Activated naive CD8-positive, alpha-beta T cell treated with anti-CD3 and anti-CD28 coated beads, Interleukin-2, amount 50 U/mL, for 24 hours (primary cell): ENCODE data around the gene DCUN1D3.
A peak's percentile ranks its signal among the peaks of the same experiment; 100 is the strongest.
"Not testable (repeated sequence)": the region's sequence is repeated elsewhere in the genome, so short reads cannot be mapped to it uniquely, and the experiment has no call there.

ENCODE experiments used
- ATAC-seq: fragments of 150-1000 bp; cut with Tn5 transposase; one replicate; pipeline ENCODE4 v1.10.0; 2021
- DNase-seq: peaks from one replicate; pipeline ENCODE4 v3.0.0; 2021
- H3K27ac Mint-ChIP-seq: one replicate; pipeline ENCODE4 v1.8.0; 2021; ENCODE audit warnings: mild to moderate bottlenecking, mixed read lengths
- H3K27me3 Mint-ChIP-seq: one replicate; pipeline ENCODE4 v1.8.0; 2021; ENCODE audit warnings: mixed read lengths
- H3K36me3 Mint-ChIP-seq: one replicate; pipeline ENCODE4 v1.8.0; 2021; ENCODE audit warnings: low read depth, mixed read lengths
- H3K4me1 Mint-ChIP-seq: one replicate; pipeline ENCODE4 v1.8.0; 2021; ENCODE audit warnings: mixed read lengths
- H3K4me3 Mint-ChIP-seq: one replicate; pipeline ENCODE4 v1.8.0; 2021; ENCODE audit warnings: mild to moderate bottlenecking, moderate library complexity, mixed read lengths
- H3K9me3 Mint-ChIP-seq: one replicate; pipeline ENCODE4 v1.8.0; 2021; ENCODE audit warnings: mixed read lengths

Gene DCUN1D3

DNA sequence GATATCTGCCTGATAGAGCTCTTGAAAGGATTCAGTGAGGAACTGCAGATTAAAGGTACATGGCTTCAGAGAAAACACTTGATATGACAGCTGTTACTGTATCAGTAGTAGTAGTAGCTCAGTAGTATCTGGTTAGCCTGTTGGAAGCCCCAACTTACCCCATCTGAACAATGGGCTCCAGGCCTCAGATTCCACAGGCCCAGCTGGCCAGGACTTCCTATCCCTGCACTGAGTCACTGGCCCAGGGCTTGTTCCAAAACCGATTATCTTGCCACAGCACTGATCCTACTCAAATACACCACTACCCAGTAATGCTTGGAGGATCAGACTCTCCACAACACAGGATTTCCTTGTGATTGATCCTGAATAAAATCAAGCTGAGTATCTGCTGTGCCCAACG lies 32.6 kb downstream of the DCUN1D3 start:
- ATAC-seq (no peak), DNase-seq (no peak)
- no peaks in the 10 kb centered on the region for H3K9me3 Mint-ChIP-seq
- no peak overlapping the region for H3K27ac Mint-ChIP-seq
- peaks cover 4% of the 10 kb centered on the region for H3K36me3 Mint-ChIP-seq
- H3K4me3 Mint-ChIP-seq, result no peak overlapping the region
- peaks cover 37% of the 10 kb centered on the region for H3K4me1 Mint-ChIP-seq
- no peaks in the 10 kb centered on the region for H3K27me3 Mint-ChIP-seq

GRCh38 chr16:20866801-20867200 lies 33.4 kb downstream of the DCUN1D3 start:
- ATAC-seq (no peak), DNase-seq (no peak)
- no peaks in the 10 kb centered on the region for H3K27me3 Mint-ChIP-seq
- H3K4me3 Mint-ChIP-seq, result no peak overlapping the region
- H3K36me3 Mint-ChIP-seq, result peaks cover 6% of the 10 kb centered on the region
- H3K9me3 Mint-ChIP-seq, result no peaks in the 10 kb centered on the region
- no peak overlapping the region for H3K27ac Mint-ChIP-seq
- H3K4me1 Mint-ChIP-seq, result peaks cover 29% of the 10 kb centered on the region

DNA sequence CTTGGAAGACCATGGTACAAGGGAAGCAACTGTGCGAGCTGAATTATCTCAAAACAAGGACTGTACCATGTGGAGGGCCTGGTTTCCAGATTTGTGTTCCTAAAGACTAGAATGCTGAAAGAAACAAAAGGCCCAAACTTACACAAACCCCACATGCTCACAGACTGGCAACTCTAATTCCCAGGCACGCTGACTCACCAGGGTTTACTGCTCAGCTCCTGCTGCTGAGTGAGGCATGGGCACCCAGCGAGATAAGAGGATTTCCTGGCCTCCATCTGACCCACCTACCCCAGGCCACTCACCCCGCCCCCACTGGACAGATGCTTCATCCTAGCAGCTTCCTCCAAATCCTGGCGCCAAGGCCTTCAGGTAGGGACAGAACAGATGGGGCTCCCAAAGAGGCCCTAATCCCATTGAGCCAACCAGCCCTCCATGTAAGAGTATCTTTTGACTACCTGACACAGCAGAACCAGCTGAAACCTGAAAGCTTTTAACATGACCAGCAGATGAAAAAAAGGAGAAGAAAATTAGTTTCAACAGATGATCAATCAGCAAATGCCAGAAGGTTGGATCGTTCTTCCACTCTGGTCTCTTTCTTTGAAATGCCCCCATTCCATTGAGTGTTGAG lies 33.9 kb downstream of the DCUN1D3 start:
- peak overlapping the region; percentile 43 for H3K27ac Mint-ChIP-seq
- peak; percentile 10 for DNase-seq
- peaks cover 29% of the 10 kb centered on the region for H3K4me1 Mint-ChIP-seq

GRCh38 chr16:20865420-20866131 lies 34.6 kb downstream of the DCUN1D3 start:
- Mint-ChIP-seq H3K27me3 (no peaks in the 10 kb centered on the region), H3K9me3 (no peaks in the 10 kb centered on the region), H3K27ac (peak overlapping the region; percentile 43), H3K4me1 (peaks cover 29% of the 10 kb centered on the region), H3K36me3 (peaks cover 7% of the 10 kb centered on the region), H3K4me3 (no peak overlapping the region)
- ATAC-seq, result peak; percentile 43
- DNase-seq, result no peak

More for the DNA sequence above, 33.9 kb downstream of the DCUN1D3 start:
- Mint-ChIP-seq H3K9me3 (no peaks in the 10 kb centered on the region), H3K27me3 (no peaks in the 10 kb centered on the region), H3K4me3 (no peak overlapping the region), H3K36me3 (peaks cover 7% of the 10 kb centered on the region)
- peak; percentile 52 for ATAC-seq

DNA sequence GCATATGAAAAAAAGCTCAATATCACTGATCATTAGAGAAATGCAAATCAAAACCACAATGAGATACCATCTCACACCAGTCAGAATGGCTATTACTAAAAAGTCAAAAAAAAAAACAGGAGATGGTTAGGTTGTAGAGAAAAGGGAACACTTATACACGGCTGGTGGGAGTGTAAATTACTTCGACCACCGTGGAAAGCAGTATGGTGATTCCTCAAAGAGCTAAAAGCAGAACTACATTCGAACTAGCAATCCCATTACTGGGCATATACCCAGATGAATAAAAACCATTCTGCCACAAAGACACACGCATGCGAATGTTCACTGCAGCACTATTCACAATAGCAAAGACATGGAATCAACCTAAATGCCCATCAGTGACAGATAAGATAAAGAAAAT lies 35.8 kb downstream of the DCUN1D3 start:
- H3K4me1 Mint-ChIP-seq, result peaks cover 28% of the 10 kb centered on the region
- ATAC-seq, H3K9me3 Mint-ChIP-seq, H3K27ac Mint-ChIP-seq, H3K27me3 Mint-ChIP-seq, DNase-seq, H3K4me3 Mint-ChIP-seq: not testable (repeated sequence)
- peaks cover 15% of the 10 kb centered on the region for H3K36me3 Mint-ChIP-seq

DNA sequence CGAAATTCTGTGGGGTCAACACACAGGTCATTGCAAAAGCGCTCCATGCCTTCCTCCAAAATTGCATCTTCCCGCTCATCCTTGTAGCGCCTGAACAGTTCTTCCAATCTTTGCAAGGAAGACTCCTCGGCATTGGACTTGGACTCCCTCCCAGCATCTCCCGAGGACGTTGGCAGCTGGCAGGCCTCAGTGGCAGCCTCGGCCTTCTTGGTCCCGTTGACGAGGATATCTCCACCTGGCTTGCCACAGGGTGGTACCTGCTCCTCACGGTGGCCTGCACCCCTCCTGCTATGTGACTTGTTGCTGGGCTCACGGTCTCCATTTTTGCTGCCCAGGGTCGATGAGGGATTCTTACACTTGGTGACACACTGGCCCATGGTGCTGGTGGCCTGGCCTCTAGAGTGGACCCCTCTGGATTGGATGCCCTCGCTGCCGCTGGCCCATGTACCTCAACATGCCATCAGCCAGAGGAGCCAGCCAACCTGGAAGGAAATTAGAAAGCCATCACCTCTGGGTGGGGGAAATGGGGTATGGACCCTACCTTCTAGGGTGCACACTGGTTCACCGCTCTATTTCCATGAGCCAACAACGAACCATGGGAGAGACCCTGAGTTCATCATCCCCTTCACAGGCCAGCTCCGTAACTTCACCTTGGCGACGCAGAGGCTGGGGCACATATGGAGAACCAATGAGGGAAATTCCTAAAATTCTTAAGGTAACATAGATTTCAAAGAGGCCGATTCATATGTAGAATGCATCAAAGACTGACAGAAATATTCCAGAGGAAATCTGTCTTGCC lies 37.8 kb downstream of the DCUN1D3 start:
- no peak overlapping the region for H3K27ac Mint-ChIP-seq
- H3K4me3 Mint-ChIP-seq, result no peak overlapping the region
- H3K9me3 Mint-ChIP-seq, result no peaks in the 10 kb centered on the region
- H3K36me3 Mint-ChIP-seq, result peaks cover 20% of the 10 kb centered on the region
- H3K27me3 Mint-ChIP-seq, result no peaks in the 10 kb centered on the region
- no peak for ATAC-seq
- H3K4me1 Mint-ChIP-seq, result peaks cover 25% of the 10 kb centered on the region
- no peak for DNase-seq

DNA sequence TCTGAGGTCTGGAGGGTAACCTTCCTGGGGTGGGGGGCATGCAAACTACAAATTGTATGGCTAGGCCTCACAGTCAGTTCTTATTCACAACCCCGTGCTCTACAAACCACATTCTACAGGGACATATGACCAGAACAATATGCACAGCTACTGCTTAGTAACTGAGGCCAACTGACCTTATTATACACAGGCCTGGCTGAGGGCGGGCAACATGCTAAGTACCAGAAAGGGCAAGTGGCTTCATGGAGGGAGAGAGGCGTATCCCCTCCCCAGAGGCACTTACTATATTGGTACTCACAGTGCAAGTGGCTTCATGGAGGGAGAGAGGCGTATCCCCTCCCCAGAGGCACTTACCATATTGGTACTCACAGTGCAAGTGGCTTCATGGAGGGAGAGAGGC lies 39.2 kb downstream of the DCUN1D3 start:
- Mint-ChIP-seq H3K4me1 (peaks cover 16% of the 10 kb centered on the region), H3K36me3 (peaks cover 18% of the 10 kb centered on the region)
- not testable (repeated sequence) for DNase-seq, H3K27ac Mint-ChIP-seq, H3K27me3 Mint-ChIP-seq, ATAC-seq, H3K4me3 Mint-ChIP-seq, H3K9me3 Mint-ChIP-seq

GRCh38 chr16:20860361-20860760 lies 39.8 kb downstream of the DCUN1D3 start:
- ATAC-seq, result no peak
- H3K27ac Mint-ChIP-seq, result no peak overlapping the region
- H3K9me3 Mint-ChIP-seq, result no peaks in the 10 kb centered on the region

DNA sequence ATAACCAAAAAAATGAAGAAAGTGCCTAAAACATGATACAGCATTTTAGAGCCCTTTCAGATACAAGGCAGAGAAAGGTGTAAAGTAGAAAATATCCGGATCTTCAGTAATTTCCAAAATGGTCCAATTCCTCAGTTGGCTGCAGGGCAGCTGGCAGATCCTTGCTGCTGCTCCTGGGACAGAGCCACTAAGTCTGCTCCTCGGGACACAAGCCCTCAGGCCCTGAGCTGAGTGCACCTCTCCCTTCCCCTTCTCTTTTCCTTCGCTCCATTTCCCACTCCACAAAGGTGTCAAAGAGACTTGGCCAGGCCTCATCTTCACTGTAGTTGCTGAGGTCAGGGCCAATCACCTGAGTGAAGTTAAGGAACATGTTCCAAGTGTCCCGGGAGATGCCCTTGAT lies 40.5 kb downstream of the DCUN1D3 start:
- no peak overlapping the region for H3K4me3 Mint-ChIP-seq

More at GRCh38 chr16:20860361-20860760, 39.8 kb downstream of the DCUN1D3 start:
- Mint-ChIP-seq H3K27me3 (no peaks in the 10 kb centered on the region), H3K36me3 (peaks cover 22% of the 10 kb centered on the region), H3K4me3 (no peak overlapping the region), H3K4me1 (peaks cover 9% of the 10 kb centered on the region)
- DNase-seq, result no peak

DNA sequence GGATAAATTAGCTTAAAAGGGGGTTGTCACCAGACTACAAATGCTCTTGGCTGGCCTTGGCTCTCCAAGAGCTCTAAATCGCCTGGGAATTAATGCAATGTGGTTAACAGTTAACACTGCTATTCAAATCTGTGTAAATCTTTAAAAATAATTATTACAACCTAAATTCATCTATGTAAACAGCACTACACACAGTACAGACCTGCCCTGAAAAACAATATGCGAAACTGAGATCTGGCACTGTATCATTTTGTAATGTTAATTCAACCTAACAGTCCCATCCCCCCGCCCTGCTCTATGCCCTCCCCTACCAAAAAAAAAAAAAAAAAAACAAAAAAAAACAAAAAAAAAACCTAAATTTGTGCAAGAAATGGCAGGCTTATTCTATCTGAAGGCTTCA lies 40.9 kb downstream of the DCUN1D3 start:
- peaks cover 26% of the 10 kb centered on the region for H3K36me3 Mint-ChIP-seq
- H3K9me3 Mint-ChIP-seq, result no peaks in the 10 kb centered on the region
- no peaks in the 10 kb centered on the region for H3K27me3 Mint-ChIP-seq
- peaks cover 4% of the 10 kb centered on the region for H3K4me1 Mint-ChIP-seq
- no peak overlapping the region for H3K4me3 Mint-ChIP-seq
- DNase-seq (no peak), ATAC-seq (no peak)
- no peak overlapping the region for H3K27ac Mint-ChIP-seq

More for the DNA sequence above, 40.5 kb downstream of the DCUN1D3 start:
- Mint-ChIP-seq H3K9me3 (no peaks in the 10 kb centered on the region), H3K36me3 (peaks cover 26% of the 10 kb centered on the region), H3K27me3 (no peaks in the 10 kb centered on the region), H3K4me1 (peaks cover 8% of the 10 kb centered on the region), H3K27ac (no peak overlapping the region)
- ATAC-seq (no peak), DNase-seq (no peak)

GRCh38 chr16:20857281-20857680 lies 42.9 kb downstream of the DCUN1D3 start:
- no peaks in the 10 kb centered on the region for H3K27me3 Mint-ChIP-seq
- H3K36me3 Mint-ChIP-seq, result peaks cover 26% of the 10 kb centered on the region
- H3K4me3 Mint-ChIP-seq, result no peak overlapping the region
- DNase-seq, result no peak
- H3K4me1 Mint-ChIP-seq, result no peaks in the 10 kb centered on the region
- H3K9me3 Mint-ChIP-seq, result no peaks in the 10 kb centered on the region
- ATAC-seq, result no peak
- H3K27ac Mint-ChIP-seq, result no peak overlapping the region

GRCh38 chr16:20854963-20855362 lies 45.2 kb downstream of the DCUN1D3 start:
- H3K27ac Mint-ChIP-seq, result no peak overlapping the region
- H3K4me1 Mint-ChIP-seq, result peaks cover 4% of the 10 kb centered on the region
- H3K27me3 Mint-ChIP-seq, result no peaks in the 10 kb centered on the region
- no peak for DNase-seq
- H3K4me3 Mint-ChIP-seq, result no peak overlapping the region
- ATAC-seq, result no peak
- no peaks in the 10 kb centered on the region for H3K9me3 Mint-ChIP-seq
- H3K36me3 Mint-ChIP-seq, result peaks cover 18% of the 10 kb centered on the region

GRCh38 chr16:20853981-20854620 lies 46.1 kb downstream of the DCUN1D3 start:
- Mint-ChIP-seq H3K9me3 (no peaks in the 10 kb centered on the region), H3K36me3 (peaks cover 10% of the 10 kb centered on the region), H3K27me3 (no peaks in the 10 kb centered on the region), H3K27ac (no peak overlapping the region), H3K4me3 (no peak overlapping the region), H3K4me1 (peaks cover 5% of the 10 kb centered on the region)
- no peak for DNase-seq
- no peak for ATAC-seq

DNA sequence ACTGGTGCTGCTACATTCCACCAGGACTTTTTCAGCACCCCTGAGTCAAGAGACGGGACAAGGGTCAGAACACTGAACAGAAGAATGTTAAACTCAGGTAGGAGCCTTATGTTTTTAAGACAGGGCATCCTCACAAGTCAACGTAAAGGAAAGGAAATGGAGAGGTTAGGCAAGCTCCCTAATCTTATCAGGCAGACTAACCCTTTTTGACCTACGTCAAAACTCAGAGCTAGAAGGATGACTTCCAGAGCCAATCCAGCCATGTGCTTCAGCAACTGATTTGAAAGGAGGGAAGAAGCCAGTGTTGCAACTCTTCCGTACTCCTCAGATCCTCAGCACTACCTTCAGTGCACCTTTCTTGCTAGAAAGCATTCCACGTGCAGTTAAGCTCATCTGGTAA lies 47.0 kb downstream of the DCUN1D3 start:
- DNase-seq (no peak), ATAC-seq (no peak)
- Mint-ChIP-seq H3K27me3 (no peaks in the 10 kb centered on the region), H3K9me3 (no peaks in the 10 kb centered on the region), H3K27ac (no peak overlapping the region), H3K36me3 (peaks cover 8% of the 10 kb centered on the region), H3K4me3 (no peak overlapping the region), H3K4me1 (peaks cover 5% of the 10 kb centered on the region)
